Transverse colon (tissue), 3 donors: ENCODE results near the gene PSMD3.

Experiments used
- CTCF ChIP-seq, 5 experiments: fragments of 200-600 bp in 3 of 5; fragments of 450-650 bp in 2 of 5; sonication (generic) in 3 of 5; IDR thresholded peaks; 1 replicate in 2 of 5; 2 replicates in 3 of 5; pipeline ENCODE4 v1.5.1; 2016 to 2017; ENCODE audit warnings: antibody characterized with exemption in 5 of 5, inconsistent platforms in 3 of 5, mild to moderate bottlenecking in 2 of 5, moderate library complexity in 1 of 5
- EP300 ChIP-seq: sonication (generic); formaldehyde crosslinking; IDR thresholded peaks from one replicate; pipeline ENCODE4 v1.6.1; 2017; ENCODE audit warnings: antibody characterized with exemption, low read depth

GRCh38 chr17:39950871-39951348 lies 29.7 kb upstream of the PSMD3 start:
- TF ChIP-seq CTCF (IDR thresholded peaks at IDR 0.05) (no peak), EP300 (no peak)
